ENCODE measurements around the gene USP43. TPM values are rescaled to one million over a fixed set of nuclear protein-coding genes. Genes with fewer than 3 reads are reported as not detected.
A peak's percentile ranks its signal among the peaks of the same experiment; 100 is the strongest.

The USP43 gene
- polyA plus RNA-seq, 1 donor from 2014 or later, result 0.53 TPM

- Histone ChIP-seq H3K27me3 (ENCODE audit: insufficient read depth, low read depth, low read length) (peaks cover 26% of the 10 kb centered on the region), H3K9ac (ENCODE audit: low read length) (no peak overlapping the region), H3K4me3 (ENCODE audit: low read length) (no peak overlapping the region), H3K4me2 (ENCODE audit: low read length) (no peak overlapping the region), H3F3A (ENCODE audit: insufficient read depth, low read length, poor library complexity, severe bottlenecking) (no peaks in the 10 kb centered on the region), H3K36me3 (ENCODE audit: insufficient read depth, low read length) (no peaks in the 10 kb centered on the region), H3K9me2 (ENCODE audit: insufficient read depth, low read length) (no peaks in the 10 kb centered on the region), H3K27ac (ENCODE audit: low read length) (no peak overlapping the region), H3K79me2 (replicated peaks; ENCODE audit: insufficient read depth, low read length) (no peaks in the 10 kb centered on the region), H3K9me3 (ENCODE audit: low read length) (no peaks in the 10 kb centered on the region), H2AFZ (ENCODE audit: low read depth, low read length) (no peak overlapping the region), H4K20me1 (ENCODE audit: insufficient read depth) (no peaks in the 10 kb centered on the region)
- TF ChIP-seq SMC3 (conservative IDR thresholded peaks at IDR 0.05; ENCODE audit: poor library complexity), result no peak
- TF ChIP-seq MXI1 (conservative IDR thresholded peaks at IDR 0.05; ENCODE audit: poor library complexity, severe bottlenecking), result no peak
- TF ChIP-seq EP300 (conservative IDR thresholded peaks at IDR 0.05; ENCODE audit: poor library complexity, severe bottlenecking), result no peak
- TF ChIP-seq, protein P1, sequence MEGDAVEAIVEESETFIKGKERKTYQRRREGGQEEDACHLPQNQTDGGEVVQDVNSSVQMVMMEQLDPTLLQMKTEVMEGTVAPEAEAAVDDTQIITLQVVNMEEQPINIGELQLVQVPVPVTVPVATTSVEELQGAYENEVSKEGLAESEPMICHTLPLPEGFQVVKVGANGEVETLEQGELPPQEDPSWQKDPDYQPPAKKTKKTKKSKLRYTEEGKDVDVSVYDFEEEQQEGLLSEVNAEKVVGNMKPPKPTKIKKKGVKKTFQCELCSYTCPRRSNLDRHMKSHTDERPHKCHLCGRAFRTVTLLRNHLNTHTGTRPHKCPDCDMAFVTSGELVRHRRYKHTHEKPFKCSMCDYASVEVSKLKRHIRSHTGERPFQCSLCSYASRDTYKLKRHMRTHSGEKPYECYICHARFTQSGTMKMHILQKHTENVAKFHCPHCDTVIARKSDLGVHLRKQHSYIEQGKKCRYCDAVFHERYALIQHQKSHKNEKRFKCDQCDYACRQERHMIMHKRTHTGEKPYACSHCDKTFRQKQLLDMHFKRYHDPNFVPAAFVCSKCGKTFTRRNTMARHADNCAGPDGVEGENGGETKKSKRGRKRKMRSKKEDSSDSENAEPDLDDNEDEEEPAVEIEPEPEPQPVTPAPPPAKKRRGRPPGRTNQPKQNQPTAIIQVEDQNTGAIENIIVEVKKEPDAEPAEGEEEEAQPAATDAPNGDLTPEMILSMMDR (IDR thresholded peaks at IDR 0.05; ENCODE audit: poor library complexity, severe bottlenecking), result no peak
- TF ChIP-seq, protein P2, sequence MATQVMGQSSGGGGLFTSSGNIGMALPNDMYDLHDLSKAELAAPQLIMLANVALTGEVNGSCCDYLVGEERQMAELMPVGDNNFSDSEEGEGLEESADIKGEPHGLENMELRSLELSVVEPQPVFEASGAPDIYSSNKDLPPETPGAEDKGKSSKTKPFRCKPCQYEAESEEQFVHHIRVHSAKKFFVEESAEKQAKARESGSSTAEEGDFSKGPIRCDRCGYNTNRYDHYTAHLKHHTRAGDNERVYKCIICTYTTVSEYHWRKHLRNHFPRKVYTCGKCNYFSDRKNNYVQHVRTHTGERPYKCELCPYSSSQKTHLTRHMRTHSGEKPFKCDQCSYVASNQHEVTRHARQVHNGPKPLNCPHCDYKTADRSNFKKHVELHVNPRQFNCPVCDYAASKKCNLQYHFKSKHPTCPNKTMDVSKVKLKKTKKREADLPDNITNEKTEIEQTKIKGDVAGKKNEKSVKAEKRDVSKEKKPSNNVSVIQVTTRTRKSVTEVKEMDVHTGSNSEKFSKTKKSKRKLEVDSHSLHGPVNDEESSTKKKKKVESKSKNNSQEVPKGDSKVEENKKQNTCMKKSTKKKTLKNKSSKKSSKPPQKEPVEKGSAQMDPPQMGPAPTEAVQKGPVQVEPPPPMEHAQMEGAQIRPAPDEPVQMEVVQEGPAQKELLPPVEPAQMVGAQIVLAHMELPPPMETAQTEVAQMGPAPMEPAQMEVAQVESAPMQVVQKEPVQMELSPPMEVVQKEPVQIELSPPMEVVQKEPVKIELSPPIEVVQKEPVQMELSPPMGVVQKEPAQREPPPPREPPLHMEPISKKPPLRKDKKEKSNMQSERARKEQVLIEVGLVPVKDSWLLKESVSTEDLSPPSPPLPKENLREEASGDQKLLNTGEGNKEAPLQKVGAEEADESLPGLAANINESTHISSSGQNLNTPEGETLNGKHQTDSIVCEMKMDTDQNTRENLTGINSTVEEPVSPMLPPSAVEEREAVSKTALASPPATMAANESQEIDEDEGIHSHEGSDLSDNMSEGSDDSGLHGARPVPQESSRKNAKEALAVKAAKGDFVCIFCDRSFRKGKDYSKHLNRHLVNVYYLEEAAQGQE (IDR thresholded peaks at IDR 0.05; ENCODE audit: borderline replicate concordance), result no peak
- TF ChIP-seq TAF1 (IDR thresholded peaks at IDR 0.05; ENCODE audit: low read depth), result no peak
- TF ChIP-seq EZH2 (IDR thresholded peaks at IDR 0.05; ENCODE audit: borderline replicate concordance, insufficient read depth, low read length, poor library complexity, severe bottlenecking), result no peak
- no peak for TF ChIP-seq RAD21 (conservative IDR thresholded peaks at IDR 0.05)
- no peak for TF ChIP-seq POLR2AphosphoS5 (IDR thresholded peaks at IDR 0.05)
Observed at GRCh38 chr17:9643611-9644010, 1.7 kb upstream of the USP43 start.

DNA sequence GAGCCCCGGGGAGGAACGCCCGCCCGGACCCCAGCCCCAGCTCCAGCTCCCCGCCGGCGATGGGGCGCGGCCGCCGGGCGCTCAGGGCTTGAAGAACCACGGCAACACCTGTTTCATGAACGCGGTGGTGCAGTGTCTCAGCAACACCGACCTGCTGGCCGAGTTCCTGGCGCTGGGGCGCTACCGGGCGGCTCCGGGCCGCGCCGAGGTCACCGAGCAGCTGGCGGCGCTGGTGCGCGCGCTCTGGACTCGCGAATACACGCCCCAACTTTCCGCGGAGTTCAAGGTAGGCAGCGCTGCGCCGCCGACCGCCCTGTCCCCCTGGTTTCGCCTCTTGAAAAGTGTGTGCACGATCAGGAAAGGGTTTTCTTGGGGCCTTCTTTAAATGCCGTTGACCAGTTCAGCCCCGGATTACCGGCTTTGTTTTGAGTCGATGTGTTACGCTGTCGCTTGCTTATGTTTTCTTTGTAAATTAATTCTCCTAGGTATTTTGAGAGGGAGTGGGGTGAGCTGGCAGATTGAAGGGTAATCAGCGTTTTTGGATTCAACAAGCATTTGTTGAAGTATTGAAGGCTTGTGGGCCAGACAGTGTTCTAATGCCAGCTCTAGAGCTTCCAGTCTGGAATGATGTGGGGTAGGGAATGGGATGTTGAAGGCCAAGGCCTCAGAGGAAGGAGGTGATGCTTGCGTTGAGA lies 681 bp downstream of the USP43 start:
- peak overlapping the region; percentile 77 for H3K4me2 ChIP-seq (ENCODE audit: low read length)
- TF ChIP-seq, protein P1 (IDR thresholded peaks at IDR 0.05; ENCODE audit: poor library complexity, severe bottlenecking), result peak; percentile 35
- TF ChIP-seq SMC3 (conservative IDR thresholded peaks at IDR 0.05; ENCODE audit: poor library complexity), result no peak
- no peaks in the 10 kb centered on the region for H3K79me2 ChIP-seq (replicated peaks; ENCODE audit: insufficient read depth, low read length)

More for the DNA sequence above, 681 bp downstream of the USP43 start:
- Histone ChIP-seq H3F3A (ENCODE audit: insufficient read depth, low read length, poor library complexity, severe bottlenecking) (no peaks in the 10 kb centered on the region), H2AFZ (ENCODE audit: low read depth, low read length) (no peak overlapping the region), H3K9ac (ENCODE audit: low read length) (peak overlapping the region; percentile 40), H3K9me3 (ENCODE audit: low read length) (no peaks in the 10 kb centered on the region), H3K36me3 (ENCODE audit: insufficient read depth, low read length) (no peaks in the 10 kb centered on the region), H3K27ac (ENCODE audit: low read length) (no peak overlapping the region), H3K4me3 (ENCODE audit: low read length) (peak overlapping the region; percentile 68), H3K27me3 (ENCODE audit: insufficient read depth, low read depth, low read length) (peaks cover 26% of the 10 kb centered on the region), H4K20me1 (ENCODE audit: insufficient read depth) (no peaks in the 10 kb centered on the region), H3K9me2 (ENCODE audit: insufficient read depth, low read length) (no peaks in the 10 kb centered on the region)
